Measurements from ENCODE around the gene NCK2. TPM values are rescaled to one million over a fixed set of nuclear protein-coding genes. Genes with fewer than 3 reads are reported as not detected.

The NCK2 gene
- total and polyA plus RNA-seq, 7 donors: 26.5 to 111 (median 40.1) TPM

- WGBS, 3 donors: 40 to 59% (median 45%) methylated on average over 13 of the region's 13 CpGs
- peak in 3 of 4 donors; percentile 26 to 55 (median 48) for ATAC-seq
- peaks cover 61% of the 10 kb centered on the region for H3K4me1 ChIP-seq
These were observed 124.6 kb downstream of the NCK2 start for GRCh38 chr2:105869341-105869740.

GRCh38 chr2:105870062-105870461 is 125.3 kb downstream of the NCK2 start:
- TF ChIP-seq CTCF (IDR thresholded peaks at IDR 0.05): no peak
- intact Hi-C loops (cut with DNase I): no loop called here
- Histone ChIP-seq H3K36me3 (ENCODE audit: insufficient read depth in 1 of 2, low read depth in 1 of 2) (no peaks in the 10 kb centered on the region), H3K27ac (no peak overlapping the region), H3K4me1 (peaks cover 56% of the 10 kb centered on the region), H3K4me3 (no peak overlapping the region), H3K9me3 (no peaks in the 10 kb centered on the region), H3K27me3 (ENCODE audit: insufficient read depth in 3 of 3, low read length in 2 of 3) (no peaks in the 10 kb centered on the region)
- WGBS, 3 donors: 91 to 95% (median 91%) methylated on average over 4 of the region's 4 CpGs
- DNase-seq (no peak), ATAC-seq (no peak)

More at GRCh38 chr2:105869341-105869740, 124.6 kb downstream of the NCK2 start:
- no peak for DNase-seq
- TF ChIP-seq CTCF (IDR thresholded peaks at IDR 0.05): no peak
- H3K27me3 ChIP-seq (ENCODE audit: insufficient read depth in 3 of 3, low read length in 2 of 3): no peaks in the 10 kb centered on the region
- no peak overlapping the region for H3K4me3 ChIP-seq
- no peaks in the 10 kb centered on the region for H3K9me3 ChIP-seq
- H3K27ac ChIP-seq: no peak overlapping the region
- intact Hi-C loops (cut with DNase I): no loop called here
- H3K36me3 ChIP-seq (ENCODE audit: insufficient read depth in 1 of 2, low read depth in 1 of 2): no peaks in the 10 kb centered on the region

GRCh38 chr2:105870858-105871257 is 126.1 kb downstream of the NCK2 start:
- no peak for TF ChIP-seq CTCF (IDR thresholded peaks at IDR 0.05)
- intact Hi-C loops (cut with DNase I): no loop called here
- no peaks in the 10 kb centered on the region for H3K27me3 ChIP-seq (ENCODE audit: insufficient read depth in 3 of 3, low read length in 2 of 3)
- 91 to 93% (median 92%) methylated on average over 11 of the region's 11 CpGs for WGBS, 3 donors
- H3K4me1 ChIP-seq: peaks cover 48% of the 10 kb centered on the region
- H3K27ac ChIP-seq: no peak overlapping the region
- no peaks in the 10 kb centered on the region for H3K9me3 ChIP-seq
- no peak for DNase-seq
- H3K36me3 ChIP-seq (ENCODE audit: insufficient read depth in 1 of 2, low read depth in 1 of 2): no peaks in the 10 kb centered on the region
- H3K4me3 ChIP-seq: no peak overlapping the region
- no peak for ATAC-seq

GRCh38 chr2:105872142-105872728 is 127.5 kb downstream of the NCK2 start:
- H3K27me3 ChIP-seq (ENCODE audit: insufficient read depth in 3 of 3, low read length in 2 of 3): no peaks in the 10 kb centered on the region
- H3K4me1 ChIP-seq: peaks cover 37% of the 10 kb centered on the region
- no peaks in the 10 kb centered on the region for H3K9me3 ChIP-seq
- no peak for ATAC-seq
- H3K4me3 ChIP-seq: no peak overlapping the region
- DNase-seq: no peak
- H3K36me3 ChIP-seq (ENCODE audit: insufficient read depth in 1 of 2, low read depth in 1 of 2): no peaks in the 10 kb centered on the region
- no peak for TF ChIP-seq CTCF (IDR thresholded peaks at IDR 0.05)
- intact Hi-C loops (cut with DNase I): no loop called here
- WGBS, 3 donors: 76 to 89% (median 79%) methylated on average over 14 of the region's 14 CpGs
- no peak overlapping the region for H3K27ac ChIP-seq

GRCh38 chr2:105872830-105873229 is 128.1 kb downstream of the NCK2 start:
- peak; percentile 40 to 76 (median 54) for ATAC-seq
- DNase-seq: peak in 1 of 2 donors; percentile 53
- intact Hi-C loops (cut with DNase I): no loop called here
- H3K4me1 ChIP-seq: peaks cover 31% of the 10 kb centered on the region
- WGBS, 3 donors: 34 to 39% (median 37%) methylated on average over 7 of the region's 7 CpGs
- no peaks in the 10 kb centered on the region for H3K27me3 ChIP-seq (ENCODE audit: insufficient read depth in 3 of 3, low read length in 2 of 3)
- no peak for TF ChIP-seq CTCF (IDR thresholded peaks at IDR 0.05)
- no peaks in the 10 kb centered on the region for H3K9me3 ChIP-seq
- H3K36me3 ChIP-seq (ENCODE audit: insufficient read depth in 1 of 2, low read depth in 1 of 2): no peaks in the 10 kb centered on the region
- peak overlapping the region; percentile 34 for H3K27ac ChIP-seq
- no peak overlapping the region for H3K4me3 ChIP-seq

Data from psoas muscle (tissue), 8 donors.